IMR-90 (cell line): Measurements from ENCODE around the gene ASTN2. TPM values are rescaled to one million over a fixed set of nuclear protein-coding genes. Genes with fewer than 3 reads are reported as not detected.

Experiments used
- ATAC-seq: fragments of 200-7000 bp; cut with Tn5 transposase; 2 replicates; pipeline ENCODE4 v1.9.1; 2020; ENCODE audit warnings: low read depth, mild to moderate bottlenecking, moderate library complexity
- BruUV-seq: library from RNA; stranded (reverse); fragments of 400-500 nt; replicated peaks from 2 replicates; lab custom pipeline; 2021; lab: Mats Ljungman, UMichigan
- CTCF ChIA-PET: fragments of 300-600 bp; formaldehyde crosslinking; extraction: SDS; loops from one replicate; lab custom pipeline; 2021; ENCODE audit warnings: antibody characterized with exemption; lab: Yijun Ruan, JAX
- POLR2A ChIA-PET: fragments of 300-600 bp; sonication (Branson Sonifier 250); formaldehyde crosslinking; loops from one replicate; lab custom pipeline; 2022; ENCODE audit warnings: antibody characterized with exemption; ENCODE audit not compliant: unreplicated experiment; lab: Charles Lee
- DNase-seq: peaks from one replicate; pipeline ENCODE4 v3.0.0; 2013
- H2AFZ ChIP-seq: replicated peaks from 2 replicates; pipeline ENCODE3; 2013; ENCODE audit warnings: low read length, mild to moderate bottlenecking; ENCODE audit not compliant: poor library complexity
- H2AK5ac ChIP-seq: 2 replicates; pipeline ENCODE4 v1.6.1; 2013; ENCODE audit warnings: low read depth, low read length, inconsistent platforms
- H2AK9ac ChIP-seq: replicated peaks from 2 replicates; pipeline ENCODE3; 2013; ENCODE audit warnings: mild to moderate bottlenecking, low read depth, low read length, moderate library complexity; ENCODE audit not compliant: poor library complexity
- H2BK120ac ChIP-seq: 2 replicates; pipeline ENCODE4 v1.6.1; 2013; ENCODE audit warnings: low read depth, low read length, inconsistent platforms
- H2BK15ac ChIP-seq: 3 replicates; pipeline ENCODE4 v1.6.1; 2013; ENCODE audit warnings: low read depth, low read length, inconsistent platforms
- H2BK20ac ChIP-seq: 2 replicates; pipeline ENCODE4 v1.6.1; 2013; ENCODE audit warnings: low read depth, mild to moderate bottlenecking, inconsistent platforms, low read length, moderate library complexity
- H2BK5ac ChIP-seq: 2 replicates; pipeline ENCODE4 v1.6.1; 2013; ENCODE audit warnings: mild to moderate bottlenecking, low read depth, low read length, inconsistent platforms; ENCODE audit not compliant: poor library complexity, severe bottlenecking
- H3K14ac ChIP-seq: replicated peaks from 2 replicates; pipeline ENCODE4 v1.6.1; 2013; ENCODE audit warnings: low read depth, low read length, inconsistent platforms
- H3K18ac ChIP-seq: 2 replicates; pipeline ENCODE4 v1.6.1; 2013; ENCODE audit warnings: low read depth, low read length, control low read depth
- H3K23ac ChIP-seq: 2 replicates; pipeline ENCODE4 v1.6.1; 2013; ENCODE audit warnings: low read depth, low read length, inconsistent platforms
- H3K27ac ChIP-seq: 2 replicates; pipeline ENCODE4 v1.5.1; 2013; ENCODE audit warnings: mild to moderate bottlenecking, control low read depth, low read length; ENCODE audit not compliant: insufficient read depth
- H3K27me3 ChIP-seq: 2 replicates; pipeline ENCODE4 v1.6.1; 2013; ENCODE audit warnings: low read length; ENCODE audit not compliant: control insufficient read depth, insufficient read depth
- H3K36me3 ChIP-seq: 2 replicates; pipeline ENCODE4 v1.6.1; 2013; ENCODE audit warnings: low read length, mixed read lengths; ENCODE audit not compliant: control insufficient read depth, insufficient read depth
- H3K4ac ChIP-seq: 2 replicates; pipeline ENCODE4 v1.6.1; 2013; ENCODE audit warnings: low read depth, low read length, inconsistent platforms
- H3K4me1 ChIP-seq: 2 replicates; pipeline ENCODE4 v1.6.1; 2013; ENCODE audit warnings: low read length, mixed read lengths; ENCODE audit not compliant: control insufficient read depth, insufficient read depth
- H3K4me2 ChIP-seq: 2 replicates; pipeline ENCODE4 v1.6.1; 2013; ENCODE audit warnings: low read depth, mild to moderate bottlenecking, control low read depth, low read length, moderate library complexity
- H3K4me3 ChIP-seq: 2 replicates; pipeline ENCODE4 v1.5.1; 2013; ENCODE audit warnings: low read depth, mild to moderate bottlenecking, control low read depth, low read length, moderate library complexity; ENCODE audit not compliant: insufficient read depth
- H3K56ac ChIP-seq: 2 replicates; pipeline ENCODE4 v1.6.1; 2013; ENCODE audit warnings: low read length, inconsistent platforms; ENCODE audit not compliant: insufficient read depth; ENCODE audit errors: extremely low read depth
- H3K79me1 ChIP-seq, 2 experiments: 2 replicates each; pipeline ENCODE4 v1.6.1; 2013; ENCODE audit warnings: low read length in 2 of 2, inconsistent platforms in 1 of 2, low read depth in 1 of 2
- H3K9ac ChIP-seq: 2 replicates; pipeline ENCODE4 v1.6.1; 2013; ENCODE audit warnings: low read depth, low read length, control low read depth
- H3K9me1 ChIP-seq: 2 replicates; pipeline ENCODE4 v1.6.1; 2013; ENCODE audit warnings: low read length, inconsistent platforms; ENCODE audit not compliant: insufficient read depth
- H3K9me3 ChIP-seq: 2 replicates; pipeline ENCODE4 v1.6.1; 2013; ENCODE audit warnings: low read length; ENCODE audit not compliant: control insufficient read depth, insufficient read depth
- H4K20me1 ChIP-seq: 2 replicates; pipeline ENCODE4 v1.6.1; 2013; ENCODE audit warnings: low read length, inconsistent platforms; ENCODE audit not compliant: insufficient read depth
- H4K5ac ChIP-seq: 2 replicates; pipeline ENCODE4 v1.6.1; 2013; ENCODE audit warnings: mild to moderate bottlenecking, low read depth, low read length, control low read depth
- H4K8ac ChIP-seq, 2 experiments: 2 replicates each; pipeline ENCODE4 v1.6.1; 2013; ENCODE audit warnings: low read depth in 2 of 2, low read length in 2 of 2, control low read depth in 1 of 2, inconsistent platforms in 1 of 2
- H4K91ac ChIP-seq: 2 replicates; pipeline ENCODE4 v1.6.1; 2013; ENCODE audit warnings: low read depth, low read length, inconsistent platforms; ENCODE audit not compliant: insufficient read depth
- BHLHE40 ChIP-seq: fragments of 150-350 bp; IDR thresholded peaks from 2 replicates; pipeline ENCODE4 v1.6.1; 2016; ENCODE audit warnings: mild to moderate bottlenecking, low read depth, low read length
- CEBPB ChIP-seq: IDR thresholded peaks from 2 replicates; pipeline ENCODE4 v1.6.1; 2012; ENCODE audit warnings: low read depth, low read length, improper control_type of control experiment
- CHD1 ChIP-seq: IDR thresholded peaks from 2 replicates; pipeline ENCODE4 v1.6.1; 2012; ENCODE audit warnings: low read depth, low read length, improper control_type of control experiment
- CTCF ChIP-seq: conservative IDR thresholded peaks from 2 replicates; pipeline ENCODE4 v1.5.1; 2012; ENCODE audit warnings: mild to moderate bottlenecking, low read depth, low read length, improper control_type of control experiment
- FOS ChIP-seq: fragments of 150-350 bp; IDR thresholded peaks from 2 replicates; pipeline ENCODE4 v1.6.1; 2016; ENCODE audit warnings: low read depth, low read length
- MAFK ChIP-seq: IDR thresholded peaks from 2 replicates; pipeline ENCODE4 v1.6.1; 2012; ENCODE audit warnings: low read depth, low read length, improper control_type of control experiment
- MAZ ChIP-seq: IDR thresholded peaks from 2 replicates; pipeline ENCODE4 v1.6.1; 2012; ENCODE audit warnings: low read depth, mild to moderate bottlenecking, low read length, improper control_type of control experiment, moderate library complexity, borderline replicate concordance
- MXI1 ChIP-seq: IDR thresholded peaks from 2 replicates; pipeline ENCODE4 v1.6.1; 2012; ENCODE audit warnings: low read depth, mild to moderate bottlenecking, low read length, moderate library complexity, borderline replicate concordance
- NFE2L2 ChIP-seq: fragments of 150-350 bp; IDR thresholded peaks from 2 replicates; pipeline ENCODE4 v1.6.1; 2016; ENCODE audit warnings: low read depth, mild to moderate bottlenecking, low read length
- POLR2A ChIP-seq: IDR thresholded peaks from 2 replicates; pipeline ENCODE4 v1.6.1; 2012; ENCODE audit warnings: mild to moderate bottlenecking, low read depth, low read length
- RAD21 ChIP-seq: IDR thresholded peaks from 2 replicates; pipeline ENCODE4 v1.6.1; 2012; ENCODE audit warnings: low read length, improper control_type of control experiment
- RCOR1 ChIP-seq: IDR thresholded peaks from 2 replicates; pipeline ENCODE4 v1.6.1; 2012; ENCODE audit warnings: mild to moderate bottlenecking, low read length, improper control_type of control experiment; ENCODE audit not compliant: insufficient replicate concordance
- RFX5 ChIP-seq: IDR thresholded peaks from 2 replicates; pipeline ENCODE4 v1.8.0; 2012; ENCODE audit warnings: low read depth, mild to moderate bottlenecking, low read length, moderate library complexity
- SMC3 ChIP-seq: fragments of 150-350 bp; IDR thresholded peaks from 2 replicates; pipeline ENCODE4 v1.6.1; 2016; ENCODE audit warnings: low read depth, mild to moderate bottlenecking, antibody characterized with exemption, low read length, moderate library complexity
- USF2 ChIP-seq: fragments of 150-350 bp; IDR thresholded peaks from 2 replicates; pipeline ENCODE4 v1.6.1; 2017; ENCODE audit warnings: mild to moderate bottlenecking, antibody characterized with exemption, low read length, low read depth
- WGBS, 2 experiments: methylation state at CpG; one replicate each; pipeline versions ENCODE4 v1.1.5 to v1.1.7; 2013; ENCODE audit warnings: missing lambda C conversion rate in 2 of 2; ENCODE audit not compliant: insufficient read length in 1 of 2; ENCODE audit errors: extremely low coverage in 2 of 2; 5-methylcytosine and 5-hydroxymethylcytosine counted together
- dilution Hi-C: fragments of 300-500 bp; cut with HindIII; formaldehyde crosslinking; loops from one replicate; pipeline ENCODE4 v1.14.3; 2018; ENCODE audit warnings: low sequenced_read_pairs; ENCODE audit not compliant: unreplicated experiment
- in situ Hi-C: fragments of 300-500 bp; cut with MboI; formaldehyde crosslinking; loops from 3 replicates; pipeline ENCODE4 v1.14.3; 2019; ENCODE audit warnings: low sequenced_read_pairs, inconsistent platforms, mixed read lengths
- intact Hi-C: fragments of 100-400 bp; cut with micrococcal nuclease; formaldehyde crosslinking; loops from 2 replicates; pipeline ENCODE4 v1.10.0; 2022
- polyA plus RNA-seq, 3 experiments: library from polyadenylated mRNA; depleted of rRNA; stranded (reverse); fragments of >200 nt; gene quantifications; 2 replicates each; pipeline ENCODE4 v1.2.3, GENCODE V29; 2012; ENCODE audit warnings: low replicate concordance in 1 of 3
- total RNA-seq: library from RNA; depleted of rRNA; stranded (reverse); fragments of >200 nt; gene quantifications from 2 replicates; pipeline ENCODE4 v1.2.3, GENCODE V29; 2012
- TF ChIP-seq, protein P1 (sequence below): fragments of 150-350 bp; IDR thresholded peaks from 2 replicates; pipeline ENCODE4 v1.6.1; 2016; ENCODE audit warnings: low read depth, mild to moderate bottlenecking, low read length, moderate library complexity, borderline replicate concordance

The ASTN2 gene
- total and polyA plus RNA-seq, 2 of the 4 experiments (the other 2 are of a cell fraction): 3.8 to 6.8 TPM

- in situ Hi-C loops: no loop called here
- Histone ChIP-seq H3K9me1 (no peaks in the 10 kb centered on the region), H3K4me3 (no peak overlapping the region), H3K79me1 (no peaks in the 10 kb centered on the region), H3K36me3 (no peaks in the 10 kb centered on the region), H2BK5ac (no peak overlapping the region), H4K8ac (no peak overlapping the region), H2AK9ac (no peak overlapping the region), H3K9ac (no peak overlapping the region), H3K56ac (no peak overlapping the region), H2AFZ (no peak overlapping the region), H4K5ac (no peak overlapping the region), H3K4me1 (peaks cover under 1% of the 10 kb centered on the region), H4K91ac (no peak overlapping the region), H2AK5ac (no peak overlapping the region), H3K18ac (no peak overlapping the region), H3K4ac (no peak overlapping the region), H3K27ac (no peak overlapping the region), H3K27me3 (no peaks in the 10 kb centered on the region), H3K14ac (no peak overlapping the region), H4K20me1 (no peaks in the 10 kb centered on the region), H3K9me3 (no peaks in the 10 kb centered on the region), H2BK20ac (no peak overlapping the region), H2BK120ac (no peak overlapping the region), H3K23ac (no peak overlapping the region), H2BK15ac (no peak overlapping the region), H3K4me2 (no peak overlapping the region)
- ChIA-PET CTCF (no interaction called here), POLR2A (no interaction called here)
- dilution Hi-C loops: no loop called here
- WGBS, 2 experiments: no CpG with 5 or more reads among the region's 1 CpG
- BruUV-seq: no TSS peak
- ATAC-seq: no peak
- TF ChIP-seq RFX5 (no peak), MAZ (no peak), SMC3 (no peak), MXI1 (no peak), CEBPB (no peak), BHLHE40 (no peak), RCOR1 (no peak), NFE2L2 (no peak), CTCF (no peak), MAFK (no peak), POLR2A (no peak), USF2 (no peak), CHD1 (no peak), FOS (no peak), RAD21 (no peak)
- TF ChIP-seq, protein P1, sequence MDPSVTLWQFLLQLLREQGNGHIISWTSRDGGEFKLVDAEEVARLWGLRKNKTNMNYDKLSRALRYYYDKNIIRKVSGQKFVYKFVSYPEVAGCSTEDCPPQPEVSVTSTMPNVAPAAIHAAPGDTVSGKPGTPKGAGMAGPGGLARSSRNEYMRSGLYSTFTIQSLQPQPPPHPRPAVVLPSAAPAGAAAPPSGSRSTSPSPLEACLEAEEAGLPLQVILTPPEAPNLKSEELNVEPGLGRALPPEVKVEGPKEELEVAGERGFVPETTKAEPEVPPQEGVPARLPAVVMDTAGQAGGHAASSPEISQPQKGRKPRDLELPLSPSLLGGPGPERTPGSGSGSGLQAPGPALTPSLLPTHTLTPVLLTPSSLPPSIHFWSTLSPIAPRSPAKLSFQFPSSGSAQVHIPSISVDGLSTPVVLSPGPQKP: no peak
- intact Hi-C loops: loop anchor here (5.0 kb wide), 1 partner anchor 74 kb away; no protein-coding TSS in a partner anchor
- no peak for DNase-seq
These were observed 826.9 kb downstream of the ASTN2 start for GRCh38 chr9:116587919-116588318.
